Kidney (tissue), 14 donors: ENCODE measurements around the gene MAP2K2. TPM values are rescaled to one million over a fixed set of nuclear protein-coding genes. Genes with fewer than 3 reads are reported as not detected.

Source experiments
- DNase-seq, 5 donors: peaks; one replicate each; pipeline ENCODE4 v3.0.0-alpha.2; 2013 to 2020
- FAIRE-seq: peaks from 2 replicates; lab custom pipeline; 2012; peaks lifted over from hg19 to GRCh38; lab: Jason Lieb, UNC
- H3K27ac ChIP-seq, 2 donors: one replicate each; pipeline ENCODE4 v1.7.0; 2013; ENCODE audit warnings: low read depth in 2 of 2, low read length in 2 of 2, inconsistent platforms in 1 of 2
- H3K27me3 ChIP-seq: one replicate; pipeline ENCODE4 v1.7.1; 2013; ENCODE audit warnings: low read length, inconsistent platforms; ENCODE audit not compliant: control insufficient read depth, insufficient read depth
- H3K36me3 ChIP-seq, 3 donors: one replicate each; pipeline versions ENCODE4 v1.7.0 to v1.7.1; 2013; ENCODE audit warnings: low read length in 3 of 3, control low read depth in 1 of 3, inconsistent platforms in 1 of 3; ENCODE audit not compliant: insufficient read depth in 3 of 3, control insufficient read depth in 2 of 3
- H3K4me1 ChIP-seq, 3 donors: one replicate each; pipeline versions ENCODE4 v1.7.0 to v1.7.1; 2013; ENCODE audit warnings: low read length in 3 of 3, inconsistent platforms in 1 of 3, low read depth in 1 of 3; ENCODE audit not compliant: control insufficient read depth in 2 of 3, insufficient read depth in 2 of 3
- H3K4me3 ChIP-seq, 3 donors: one replicate each; pipeline versions ENCODE4 v1.7.0 to v1.8.1; 2013; ENCODE audit warnings: low read length in 3 of 3, control low read depth in 1 of 3, inconsistent platforms in 1 of 3
- H3K9ac ChIP-seq, 3 donors: one replicate each; pipeline versions ENCODE4 v1.7.0 to v1.7.1; 2013; ENCODE audit warnings: low read length in 3 of 3, control low read depth in 1 of 3, inconsistent platforms in 1 of 3
- H3K9me3 ChIP-seq, 3 donors: one replicate each; pipeline versions ENCODE4 v1.7.0 to v1.7.1; 2013; ENCODE audit warnings: low read length in 3 of 3, control low read depth in 1 of 3, inconsistent platforms in 1 of 3; ENCODE audit not compliant: control insufficient read depth in 2 of 3, insufficient read depth in 1 of 3
- intact Hi-C: fragments of 100-400 bp; cut with DNase I; formaldehyde crosslinking; loops from one replicate; pipeline ENCODE4 v1.11.1; 2022
- polyA plus RNA-seq: library from polyadenylated mRNA; stranded (reverse); fragments of 350-450 nt; fragmentation: Illumina TruSeq; extraction: RNeasy Lipid Tissue Mini Kit (QIAGEN cat#74804); gene quantifications from one replicate; pipeline ENCODE4 v1.2.3, GENCODE V29; 2014; ENCODE audit warnings: low read depth, low replicate concordance; ENCODE audit not compliant: insufficient read depth
- total RNA-seq: library from RNA; stranded (reverse); fragmentation: NEBNext Ultra II Directional; extraction: Animal tissue kit (Norgen Biotek cat#: 25700); gene quantifications from one replicate; pipeline ENCODE4 v1.2.1, GENCODE V29; 2021
- TF ChIP-seq, protein P1 (sequence below): IDR thresholded peaks from 3 replicates; pipeline ENCODE4 v1.5.1; 2012; ENCODE audit warnings: mild to moderate bottlenecking, moderate library complexity, borderline replicate concordance; ENCODE audit not compliant: insufficient read depth; ENCODE audit errors: extremely low read depth
- donor health status: control.
- donor health status: control.
- donor health status: control.
- donor health status: control.
- donor health status: control.
- donor health status: DM: yes; HTN: yes; CAD: no.
- donor health status: Normal renal cell carcinoma (clear cell type).

Gene MAP2K2
- total and polyA plus RNA-seq, 2 donors from 2014 or later: 105 to 138 TPM

DNA sequence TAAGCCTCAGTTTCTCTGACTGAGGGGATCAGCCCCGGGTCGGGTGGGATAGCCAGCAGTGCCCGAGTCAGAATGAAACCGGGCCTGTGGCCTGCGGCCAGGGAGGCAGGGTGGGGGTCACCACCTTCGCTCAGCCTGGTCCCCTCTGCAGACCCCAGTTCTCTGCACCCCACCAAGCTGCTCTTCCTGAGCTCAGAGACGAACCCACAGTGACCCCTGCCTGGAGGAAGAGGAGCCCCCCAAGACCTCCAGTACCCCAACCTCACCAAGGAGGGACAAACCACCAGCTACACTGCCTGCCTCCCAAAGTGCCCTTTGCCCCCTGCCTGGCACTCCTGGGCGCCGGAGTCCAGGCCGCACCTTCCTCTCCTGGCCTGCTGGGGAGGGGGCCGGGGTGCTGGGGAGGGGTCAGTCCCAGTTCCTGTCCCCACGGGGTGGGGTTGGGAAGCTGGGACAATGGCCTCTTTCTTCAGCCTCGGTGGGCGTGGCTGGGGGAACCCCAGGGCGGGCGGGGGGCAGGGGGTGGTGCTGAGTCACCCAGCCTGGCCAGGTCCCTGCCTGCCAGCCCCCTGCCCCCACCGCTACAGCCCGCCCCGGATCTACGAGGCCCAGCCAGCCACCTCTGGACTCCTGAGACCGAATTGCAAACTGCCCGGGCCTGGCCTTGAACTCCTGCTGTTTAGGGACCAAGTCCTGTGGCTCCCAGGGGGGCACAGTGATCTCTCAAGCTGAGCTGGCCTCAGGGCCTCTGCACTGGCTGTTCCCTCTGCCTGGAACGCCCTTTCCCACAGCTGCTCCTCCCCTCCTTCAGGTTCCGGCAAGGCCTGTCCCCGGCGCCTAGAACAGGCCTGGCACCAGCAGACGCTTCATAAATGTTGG is 71.6 kb downstream of the MAP2K2 start:
- peak in 1 of 5 donors; percentile 95 for DNase-seq
- peaks cover 7 to 17% (median 12%) of the 10 kb centered on the region in 3 donors for H3K36me3 ChIP-seq
- H3K4me3 ChIP-seq: peak overlapping the region in 1 of 3 donors; percentile 13
- peak overlapping the region in 1 of 3 donors; percentile 19 for H3K9ac ChIP-seq
- TF ChIP-seq, protein P1, sequence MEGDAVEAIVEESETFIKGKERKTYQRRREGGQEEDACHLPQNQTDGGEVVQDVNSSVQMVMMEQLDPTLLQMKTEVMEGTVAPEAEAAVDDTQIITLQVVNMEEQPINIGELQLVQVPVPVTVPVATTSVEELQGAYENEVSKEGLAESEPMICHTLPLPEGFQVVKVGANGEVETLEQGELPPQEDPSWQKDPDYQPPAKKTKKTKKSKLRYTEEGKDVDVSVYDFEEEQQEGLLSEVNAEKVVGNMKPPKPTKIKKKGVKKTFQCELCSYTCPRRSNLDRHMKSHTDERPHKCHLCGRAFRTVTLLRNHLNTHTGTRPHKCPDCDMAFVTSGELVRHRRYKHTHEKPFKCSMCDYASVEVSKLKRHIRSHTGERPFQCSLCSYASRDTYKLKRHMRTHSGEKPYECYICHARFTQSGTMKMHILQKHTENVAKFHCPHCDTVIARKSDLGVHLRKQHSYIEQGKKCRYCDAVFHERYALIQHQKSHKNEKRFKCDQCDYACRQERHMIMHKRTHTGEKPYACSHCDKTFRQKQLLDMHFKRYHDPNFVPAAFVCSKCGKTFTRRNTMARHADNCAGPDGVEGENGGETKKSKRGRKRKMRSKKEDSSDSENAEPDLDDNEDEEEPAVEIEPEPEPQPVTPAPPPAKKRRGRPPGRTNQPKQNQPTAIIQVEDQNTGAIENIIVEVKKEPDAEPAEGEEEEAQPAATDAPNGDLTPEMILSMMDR: no peak
- peaks cover 0 to 2% (median 0%) of the 10 kb centered on the region in 3 donors for H3K9me3 ChIP-seq
- peak overlapping the region; percentile 32 to 53 for H3K27ac ChIP-seq
- peaks cover 0 to 13% (median 5%) of the 10 kb centered on the region in 3 donors for H3K4me1 ChIP-seq
- intact Hi-C loops: no loop called here
- no peaks in the 10 kb centered on the region for H3K27me3 ChIP-seq
- no peak for FAIRE-seq

DNA sequence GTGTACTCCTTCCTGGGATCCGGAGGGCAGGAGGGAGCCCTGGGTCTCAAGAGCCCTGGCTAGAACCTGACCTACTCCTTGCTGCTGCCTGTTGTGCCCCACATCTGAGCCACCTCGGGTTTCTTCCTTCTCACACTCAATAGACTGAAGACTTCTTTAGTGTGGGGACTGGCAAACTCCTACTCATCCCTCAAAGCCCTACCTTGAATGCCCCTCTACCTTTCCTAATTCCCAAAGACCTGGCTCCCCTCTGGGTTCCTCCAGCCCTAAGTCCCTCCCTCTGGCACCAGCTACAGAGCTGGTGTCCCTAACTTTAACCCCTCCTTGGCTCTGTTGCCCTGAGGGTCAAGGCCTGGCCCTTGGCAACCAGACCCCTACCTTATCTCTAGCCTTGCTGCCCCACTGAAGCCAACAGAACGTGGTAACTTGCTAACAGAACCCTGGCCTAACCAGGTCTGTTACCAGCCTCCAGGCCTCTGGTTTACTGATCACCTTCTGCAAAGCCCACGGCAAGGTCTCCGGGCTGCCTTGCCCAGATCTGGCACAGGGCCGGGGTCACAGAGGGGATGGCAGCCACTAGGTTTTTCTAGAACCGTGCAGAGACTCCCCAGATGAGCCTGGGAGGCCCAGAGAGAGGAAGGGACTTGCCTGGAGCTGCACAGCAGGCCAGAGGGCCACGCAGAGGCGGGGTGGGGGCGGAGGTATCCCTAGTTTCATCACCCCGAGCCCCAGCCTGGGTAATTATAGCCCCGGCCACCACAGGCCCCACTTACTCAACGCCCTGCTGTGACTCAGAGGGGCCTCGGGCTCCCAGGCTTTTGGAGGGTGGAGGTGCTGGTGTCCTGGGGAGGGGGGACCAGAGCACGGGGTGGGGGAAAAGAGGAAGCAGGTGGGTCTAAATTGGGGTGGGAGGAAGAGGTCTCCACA is 72.5 kb downstream of the MAP2K2 start:
- intact Hi-C loops: no loop called here
- no peak for DNase-seq
- Histone ChIP-seq H3K9me3 (peaks cover 0 to 2% (median 0%) of the 10 kb centered on the region in 3 donors), H3K9ac (no peak overlapping the region), H3K4me3 (no peak overlapping the region), H3K36me3 (peaks cover 7 to 18% (median 12%) of the 10 kb centered on the region in 3 donors), H3K27me3 (no peaks in the 10 kb centered on the region), H3K4me1 (peaks cover 0 to 13% (median 5%) of the 10 kb centered on the region in 3 donors), H3K27ac (peak overlapping the region in 1 of 2 donors; percentile 32)
- TF ChIP-seq, protein P1: no peak
- FAIRE-seq: no peak

DNA sequence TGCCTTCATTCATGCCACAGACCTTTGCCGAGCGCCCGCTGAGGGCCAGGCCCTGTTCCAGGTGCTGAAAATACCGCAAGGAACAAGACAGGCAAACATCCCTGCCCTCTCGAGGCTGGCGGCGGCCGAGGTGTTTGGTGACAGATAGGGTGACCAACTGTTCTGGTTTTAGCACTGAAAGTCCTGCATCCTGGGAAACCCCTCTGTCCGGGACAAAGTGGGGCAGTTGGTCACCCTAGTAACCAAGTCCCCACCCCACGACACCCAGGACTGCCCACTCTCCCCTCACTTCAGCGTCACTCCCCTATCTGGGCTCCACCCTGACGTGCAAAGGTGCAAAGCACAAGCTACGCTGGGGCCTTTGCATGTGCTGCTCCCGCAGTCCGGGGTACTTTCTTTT is 74.5 kb downstream of the MAP2K2 start:
- Histone ChIP-seq H3K4me3 (no peak overlapping the region), H3K27ac (no peak overlapping the region), H3K9ac (no peak overlapping the region), H3K4me1 (peaks cover 0 to 13% (median 5%) of the 10 kb centered on the region in 3 donors), H3K27me3 (no peaks in the 10 kb centered on the region), H3K9me3 (peaks cover 0 to 2% (median 0%) of the 10 kb centered on the region in 3 donors), H3K36me3 (peaks cover 7 to 24% (median 12%) of the 10 kb centered on the region in 3 donors)
- DNase-seq: no peak
- FAIRE-seq: no peak
- intact Hi-C loops: no loop called here
- TF ChIP-seq, protein P1: no peak
